ENCODE results near the gene SLC7A11.

Gene SLC7A11

GRCh38 chr4:138263247-138263816 is 21.2 kb upstream of the SLC7A11 start:
- no peaks in the 10 kb centered on the region for H3K27me3 Mint-ChIP-seq (ENCODE audit: low read depth)
- TF ChIP-seq CTCF (IDR thresholded peaks at IDR 0.05; ENCODE audit: unreplicated experiment in 3 of 3), result no peak
- H3K9me3 Mint-ChIP-seq, result peaks cover 4% of the 10 kb centered on the region
- H3K27ac Mint-ChIP-seq, result no peak overlapping the region
- no peaks in the 10 kb centered on the region for H3K4me1 Mint-ChIP-seq
- no peaks in the 10 kb centered on the region for H3K36me3 Mint-ChIP-seq (ENCODE audit: low read depth)
- no peak overlapping the region for H3K4me3 Mint-ChIP-seq

GRCh38 chr4:138262469-138262868 is 20.3 kb upstream of the SLC7A11 start:
- Mint-ChIP-seq H3K4me3 (no peak overlapping the region), H3K9me3 (peaks cover 4% of the 10 kb centered on the region), H3K36me3 (ENCODE audit: low read depth) (no peaks in the 10 kb centered on the region), H3K4me1 (no peaks in the 10 kb centered on the region), H3K27ac (no peak overlapping the region), H3K27me3 (ENCODE audit: low read depth) (no peaks in the 10 kb centered on the region)
- TF ChIP-seq CTCF (IDR thresholded peaks at IDR 0.05; ENCODE audit: unreplicated experiment in 3 of 3), result no peak

- H3K9me3 Mint-ChIP-seq, result peaks cover 4% of the 10 kb centered on the region
- no peaks in the 10 kb centered on the region for H3K27me3 Mint-ChIP-seq (ENCODE audit: low read depth)
- no peak for TF ChIP-seq CTCF (IDR thresholded peaks at IDR 0.05; ENCODE audit: unreplicated experiment in 3 of 3)
- H3K4me1 Mint-ChIP-seq, result no peaks in the 10 kb centered on the region
- no peaks in the 10 kb centered on the region for H3K36me3 Mint-ChIP-seq (ENCODE audit: low read depth)
- H3K27ac Mint-ChIP-seq, result no peak overlapping the region
- no peak overlapping the region for H3K4me3 Mint-ChIP-seq
Observed at GRCh38 chr4:138262030-138262429, 19.9 kb upstream of the SLC7A11 start.

GRCh38 chr4:138259824-138260223 is 17.7 kb upstream of the SLC7A11 start:
- Mint-ChIP-seq H3K36me3 (ENCODE audit: low read depth) (no peaks in the 10 kb centered on the region), H3K4me3 (no peak overlapping the region), H3K27me3 (ENCODE audit: low read depth) (no peaks in the 10 kb centered on the region), H3K4me1 (no peaks in the 10 kb centered on the region), H3K27ac (no peak overlapping the region), H3K9me3 (peaks cover 4% of the 10 kb centered on the region)
- no peak for TF ChIP-seq CTCF (IDR thresholded peaks at IDR 0.05; ENCODE audit: unreplicated experiment in 3 of 3)

GRCh38 chr4:138259271-138259670 is 17.1 kb upstream of the SLC7A11 start:
- TF ChIP-seq CTCF (IDR thresholded peaks at IDR 0.05; ENCODE audit: unreplicated experiment in 3 of 3), result no peak
- Mint-ChIP-seq H3K4me3 (no peak overlapping the region), H3K27me3 (ENCODE audit: low read depth) (no peaks in the 10 kb centered on the region), H3K4me1 (no peaks in the 10 kb centered on the region), H3K36me3 (ENCODE audit: low read depth) (no peaks in the 10 kb centered on the region), H3K27ac (no peak overlapping the region), H3K9me3 (peaks cover 2% of the 10 kb centered on the region)

- no peak for TF ChIP-seq CTCF (IDR thresholded peaks at IDR 0.05; ENCODE audit: unreplicated experiment in 3 of 3)
- Mint-ChIP-seq H3K27ac (no peak overlapping the region), H3K36me3 (ENCODE audit: low read depth) (no peaks in the 10 kb centered on the region), H3K4me1 (no peaks in the 10 kb centered on the region), H3K4me3 (no peak overlapping the region), H3K9me3 (no peaks in the 10 kb centered on the region), H3K27me3 (ENCODE audit: low read depth) (no peaks in the 10 kb centered on the region)
Observed at GRCh38 chr4:138256608-138257007, 14.5 kb upstream of the SLC7A11 start.

Measured in nephron (organoid).